Adipocyte (in vitro differentiated cells): ENCODE results near the gene THOC1.
A peak's percentile ranks its signal among the peaks of the same experiment; 100 is the strongest.

ENCODE experiments used
- DNase-seq: peaks from one replicate; pipeline ENCODE4 v3.0.0-alpha.2; 2015; ENCODE audit warnings: low read depth
- H3K27me3 ChIP-seq: replicated peaks from 2 replicates; pipeline ENCODE4 v1.7.0; 2013; ENCODE audit warnings: mild to moderate bottlenecking, low read length, moderate library complexity; ENCODE audit not compliant: control insufficient read depth, insufficient read depth
- H3K36me3 ChIP-seq: 2 replicates; pipeline ENCODE4 v1.7.0; 2013; ENCODE audit warnings: low read length, mild to moderate bottlenecking, moderate library complexity; ENCODE audit not compliant: control insufficient read depth, insufficient read depth, severe bottlenecking
- H3K4me1 ChIP-seq: 2 replicates; pipeline ENCODE4 v1.7.0; 2013; ENCODE audit warnings: mild to moderate bottlenecking, low read length, moderate library complexity; ENCODE audit not compliant: control insufficient read depth, insufficient read depth
- H3K4me3 ChIP-seq: 2 replicates; pipeline ENCODE4 v1.7.0; 2013; ENCODE audit warnings: mild to moderate bottlenecking, low read length, moderate library complexity
- H3K9ac ChIP-seq: 2 replicates; pipeline ENCODE4 v1.7.0; 2013; ENCODE audit warnings: mild to moderate bottlenecking, low read length, moderate library complexity
- H3K9me3 ChIP-seq: 2 replicates; pipeline ENCODE4 v1.7.0; 2013; ENCODE audit warnings: mild to moderate bottlenecking, low read length, moderate library complexity; ENCODE audit not compliant: control insufficient read depth

Gene THOC1

GRCh38 chr18:213966-214365 is 53.9 kb downstream of the THOC1 start:
- H3K36me3 ChIP-seq: peaks cover 97% of the 10 kb centered on the region
- no peaks in the 10 kb centered on the region for H3K4me1 ChIP-seq
- no peak for DNase-seq
- no peaks in the 10 kb centered on the region for H3K27me3 ChIP-seq
- no peak overlapping the region for H3K4me3 ChIP-seq
- no peaks in the 10 kb centered on the region for H3K9me3 ChIP-seq
- no peak overlapping the region for H3K9ac ChIP-seq

GRCh38 chr18:213505-213904 is 54.3 kb downstream of the THOC1 start:
- no peak overlapping the region for H3K4me3 ChIP-seq
- peaks cover 94% of the 10 kb centered on the region for H3K36me3 ChIP-seq
- H3K27me3 ChIP-seq: no peaks in the 10 kb centered on the region
- H3K4me1 ChIP-seq: no peaks in the 10 kb centered on the region
- DNase-seq: no peak
- H3K9ac ChIP-seq: no peak overlapping the region
- no peaks in the 10 kb centered on the region for H3K9me3 ChIP-seq

GRCh38 chr18:212780-213179 is 55.1 kb downstream of the THOC1 start:
- DNase-seq: peak; percentile 7
- Histone ChIP-seq H3K4me1 (no peaks in the 10 kb centered on the region), H3K4me3 (no peak overlapping the region), H3K36me3 (peaks cover 87% of the 10 kb centered on the region), H3K27me3 (no peaks in the 10 kb centered on the region), H3K9ac (no peak overlapping the region), H3K9me3 (no peaks in the 10 kb centered on the region)

- H3K27me3 ChIP-seq: no peaks in the 10 kb centered on the region
- peaks cover 87% of the 10 kb centered on the region for H3K36me3 ChIP-seq
- H3K9me3 ChIP-seq: no peaks in the 10 kb centered on the region
- H3K4me3 ChIP-seq: no peak overlapping the region
- no peaks in the 10 kb centered on the region for H3K4me1 ChIP-seq
- no peak for DNase-seq
- H3K9ac ChIP-seq: no peak overlapping the region
These were observed 56.3 kb downstream of the THOC1 start for GRCh38 chr18:211582-211981.

- DNase-seq: no peak
- H3K4me3 ChIP-seq: no peak overlapping the region
- H3K9me3 ChIP-seq: no peaks in the 10 kb centered on the region
- H3K36me3 ChIP-seq: peaks cover 88% of the 10 kb centered on the region
- H3K4me1 ChIP-seq: no peaks in the 10 kb centered on the region
- no peaks in the 10 kb centered on the region for H3K27me3 ChIP-seq
- no peak overlapping the region for H3K9ac ChIP-seq
These were observed 57.1 kb downstream of the THOC1 start for GRCh38 chr18:210733-211132.

GRCh38 chr18:210075-210474 is 57.8 kb downstream of the THOC1 start:
- Histone ChIP-seq H3K4me3 (no peak overlapping the region), H3K27me3 (no peaks in the 10 kb centered on the region), H3K4me1 (no peaks in the 10 kb centered on the region), H3K36me3 (peaks cover 88% of the 10 kb centered on the region), H3K9ac (no peak overlapping the region), H3K9me3 (no peaks in the 10 kb centered on the region)
- DNase-seq: no peak

- no peaks in the 10 kb centered on the region for H3K27me3 ChIP-seq
- peaks cover 9% of the 10 kb centered on the region for H3K4me1 ChIP-seq
- H3K36me3 ChIP-seq: peaks cover 78% of the 10 kb centered on the region
- no peak overlapping the region for H3K4me3 ChIP-seq
- no peaks in the 10 kb centered on the region for H3K9me3 ChIP-seq
- no peak overlapping the region for H3K9ac ChIP-seq
- no peak for DNase-seq
These were observed 68.1 kb downstream of the THOC1 start for GRCh38 chr18:199768-200167.

- no peaks in the 10 kb centered on the region for H3K9me3 ChIP-seq
- H3K36me3 ChIP-seq: peaks cover 72% of the 10 kb centered on the region
- H3K4me3 ChIP-seq: no peak overlapping the region
- peaks cover 9% of the 10 kb centered on the region for H3K4me1 ChIP-seq
- no peaks in the 10 kb centered on the region for H3K27me3 ChIP-seq
- no peak for DNase-seq
- H3K9ac ChIP-seq: no peak overlapping the region
These were observed 68.6 kb downstream of the THOC1 start for GRCh38 chr18:199214-199613.

- H3K9me3 ChIP-seq: no peaks in the 10 kb centered on the region
- H3K36me3 ChIP-seq: peaks cover 54% of the 10 kb centered on the region
- H3K4me1 ChIP-seq: peaks cover 18% of the 10 kb centered on the region
- no peaks in the 10 kb centered on the region for H3K27me3 ChIP-seq
- DNase-seq: no peak
- no peak overlapping the region for H3K9ac ChIP-seq
- no peak overlapping the region for H3K4me3 ChIP-seq
These were observed 72.2 kb downstream of the THOC1 start for GRCh38 chr18:195651-196050.

- H3K4me1 ChIP-seq: peaks cover 9% of the 10 kb centered on the region
- DNase-seq: no peak
- peaks cover 33% of the 10 kb centered on the region for H3K36me3 ChIP-seq
- H3K9me3 ChIP-seq: no peaks in the 10 kb centered on the region
- no peak overlapping the region for H3K4me3 ChIP-seq
- no peaks in the 10 kb centered on the region for H3K27me3 ChIP-seq
- H3K9ac ChIP-seq: no peak overlapping the region
These were observed 75.0 kb downstream of the THOC1 start for GRCh38 chr18:192801-193200.

- H3K9me3 ChIP-seq: no peaks in the 10 kb centered on the region
- no peaks in the 10 kb centered on the region for H3K27me3 ChIP-seq
- DNase-seq: peak; percentile 4
- H3K4me3 ChIP-seq: no peak overlapping the region
- H3K4me1 ChIP-seq: peaks cover 9% of the 10 kb centered on the region
- H3K9ac ChIP-seq: no peak overlapping the region
- peaks cover 22% of the 10 kb centered on the region for H3K36me3 ChIP-seq
These were observed 76.1 kb downstream of the THOC1 start for GRCh38 chr18:191725-192124.

GRCh38 chr18:189254-189653 is 78.6 kb downstream of the THOC1 start:
- H3K9ac ChIP-seq: no peak overlapping the region
- no peak overlapping the region for H3K4me3 ChIP-seq

More at GRCh38 chr18:189254-189653, 78.6 kb downstream of the THOC1 start:
- peaks cover 9% of the 10 kb centered on the region for H3K4me1 ChIP-seq
- H3K9me3 ChIP-seq: no peaks in the 10 kb centered on the region
- H3K27me3 ChIP-seq: no peaks in the 10 kb centered on the region
- no peak for DNase-seq
- peaks cover 27% of the 10 kb centered on the region for H3K36me3 ChIP-seq
